ENCODE data around the gene TAGLN2.

The TAGLN2 gene

GRCh38 chr1:159868766-159869165, 56.5 kb downstream of the TAGLN2 start:
- no peak for DNase-seq

All from activated gamma-delta T cell (primary cell).